ENCODE measurements around the gene SDK1.

GRCh38 chr7:4166340-4166739 lies 865.3 kb downstream of the SDK1 start:
- TF ChIP-seq EZH2 (IDR thresholded peaks at IDR 0.05; ENCODE audit: insufficient read depth, poor library complexity, severe bottlenecking) = no peak
- TF ChIP-seq EZH2phosphoT487 (IDR thresholded peaks at IDR 0.05; ENCODE audit: insufficient read depth, low read depth) = no peak

All from GM23248 (cell line).